IMR-90 (cell line): ENCODE measurements around the gene SLC38A3. TPM values are rescaled to one million over a fixed set of nuclear protein-coding genes. Genes with fewer than 3 reads are reported as not detected.

Source experiments
- ATAC-seq: fragments of 200-7000 bp; cut with Tn5 transposase; 2 replicates; pipeline ENCODE4 v1.9.1; 2020; ENCODE audit warnings: low read depth, mild to moderate bottlenecking, moderate library complexity
- BruUV-seq: library from RNA; stranded (reverse); fragments of 400-500 nt; replicated peaks from 2 replicates; lab custom pipeline; 2021; lab: Mats Ljungman, UMichigan
- CTCF ChIA-PET: fragments of 300-600 bp; formaldehyde crosslinking; extraction: SDS; loops from one replicate; lab custom pipeline; 2021; ENCODE audit warnings: antibody characterized with exemption; lab: Yijun Ruan, JAX
- POLR2A ChIA-PET: fragments of 300-600 bp; sonication (Branson Sonifier 250); formaldehyde crosslinking; loops from one replicate; lab custom pipeline; 2022; ENCODE audit warnings: antibody characterized with exemption; ENCODE audit not compliant: unreplicated experiment; lab: Charles Lee
- DNase-seq: peaks from one replicate; pipeline ENCODE4 v3.0.0; 2013
- H2AFZ ChIP-seq: replicated peaks from 2 replicates; pipeline ENCODE3; 2013; ENCODE audit warnings: low read length, mild to moderate bottlenecking; ENCODE audit not compliant: poor library complexity
- H2AK5ac ChIP-seq: 2 replicates; pipeline ENCODE4 v1.6.1; 2013; ENCODE audit warnings: low read depth, low read length, inconsistent platforms
- H2AK9ac ChIP-seq: replicated peaks from 2 replicates; pipeline ENCODE3; 2013; ENCODE audit warnings: mild to moderate bottlenecking, low read depth, low read length, moderate library complexity; ENCODE audit not compliant: poor library complexity
- H2BK120ac ChIP-seq: 2 replicates; pipeline ENCODE4 v1.6.1; 2013; ENCODE audit warnings: low read depth, low read length, inconsistent platforms
- H2BK15ac ChIP-seq: 3 replicates; pipeline ENCODE4 v1.6.1; 2013; ENCODE audit warnings: low read depth, low read length, inconsistent platforms
- H2BK20ac ChIP-seq: 2 replicates; pipeline ENCODE4 v1.6.1; 2013; ENCODE audit warnings: low read depth, mild to moderate bottlenecking, inconsistent platforms, low read length, moderate library complexity
- H2BK5ac ChIP-seq: 2 replicates; pipeline ENCODE4 v1.6.1; 2013; ENCODE audit warnings: mild to moderate bottlenecking, low read depth, low read length, inconsistent platforms; ENCODE audit not compliant: poor library complexity, severe bottlenecking
- H3K14ac ChIP-seq: replicated peaks from 2 replicates; pipeline ENCODE4 v1.6.1; 2013; ENCODE audit warnings: low read depth, low read length, inconsistent platforms
- H3K18ac ChIP-seq: 2 replicates; pipeline ENCODE4 v1.6.1; 2013; ENCODE audit warnings: low read depth, low read length, control low read depth
- H3K23ac ChIP-seq: 2 replicates; pipeline ENCODE4 v1.6.1; 2013; ENCODE audit warnings: low read depth, low read length, inconsistent platforms
- H3K27ac ChIP-seq: 2 replicates; pipeline ENCODE4 v1.5.1; 2013; ENCODE audit warnings: mild to moderate bottlenecking, control low read depth, low read length; ENCODE audit not compliant: insufficient read depth
- H3K27me3 ChIP-seq: 2 replicates; pipeline ENCODE4 v1.6.1; 2013; ENCODE audit warnings: low read length; ENCODE audit not compliant: control insufficient read depth, insufficient read depth
- H3K36me3 ChIP-seq: 2 replicates; pipeline ENCODE4 v1.6.1; 2013; ENCODE audit warnings: low read length, mixed read lengths; ENCODE audit not compliant: control insufficient read depth, insufficient read depth
- H3K4ac ChIP-seq: 2 replicates; pipeline ENCODE4 v1.6.1; 2013; ENCODE audit warnings: low read depth, low read length, inconsistent platforms
- H3K4me1 ChIP-seq: 2 replicates; pipeline ENCODE4 v1.6.1; 2013; ENCODE audit warnings: low read length, mixed read lengths; ENCODE audit not compliant: control insufficient read depth, insufficient read depth
- H3K4me2 ChIP-seq: 2 replicates; pipeline ENCODE4 v1.6.1; 2013; ENCODE audit warnings: low read depth, mild to moderate bottlenecking, control low read depth, low read length, moderate library complexity
- H3K4me3 ChIP-seq: 2 replicates; pipeline ENCODE4 v1.5.1; 2013; ENCODE audit warnings: low read depth, mild to moderate bottlenecking, control low read depth, low read length, moderate library complexity; ENCODE audit not compliant: insufficient read depth
- H3K56ac ChIP-seq: 2 replicates; pipeline ENCODE4 v1.6.1; 2013; ENCODE audit warnings: low read length, inconsistent platforms; ENCODE audit not compliant: insufficient read depth; ENCODE audit errors: extremely low read depth
- H3K79me1 ChIP-seq, 2 experiments: 2 replicates each; pipeline ENCODE4 v1.6.1; 2013; ENCODE audit warnings: low read length in 2 of 2, inconsistent platforms in 1 of 2, low read depth in 1 of 2
- H3K9ac ChIP-seq: 2 replicates; pipeline ENCODE4 v1.6.1; 2013; ENCODE audit warnings: low read depth, low read length, control low read depth
- H3K9me1 ChIP-seq: 2 replicates; pipeline ENCODE4 v1.6.1; 2013; ENCODE audit warnings: low read length, inconsistent platforms; ENCODE audit not compliant: insufficient read depth
- H3K9me3 ChIP-seq: 2 replicates; pipeline ENCODE4 v1.6.1; 2013; ENCODE audit warnings: low read length; ENCODE audit not compliant: control insufficient read depth, insufficient read depth
- H4K20me1 ChIP-seq: 2 replicates; pipeline ENCODE4 v1.6.1; 2013; ENCODE audit warnings: low read length, inconsistent platforms; ENCODE audit not compliant: insufficient read depth
- H4K5ac ChIP-seq: 2 replicates; pipeline ENCODE4 v1.6.1; 2013; ENCODE audit warnings: mild to moderate bottlenecking, low read depth, low read length, control low read depth
- H4K8ac ChIP-seq, 2 experiments: 2 replicates each; pipeline ENCODE4 v1.6.1; 2013; ENCODE audit warnings: low read depth in 2 of 2, low read length in 2 of 2, control low read depth in 1 of 2, inconsistent platforms in 1 of 2
- H4K91ac ChIP-seq: 2 replicates; pipeline ENCODE4 v1.6.1; 2013; ENCODE audit warnings: low read depth, low read length, inconsistent platforms; ENCODE audit not compliant: insufficient read depth
- BHLHE40 ChIP-seq: fragments of 150-350 bp; IDR thresholded peaks from 2 replicates; pipeline ENCODE4 v1.6.1; 2016; ENCODE audit warnings: mild to moderate bottlenecking, low read depth, low read length
- CEBPB ChIP-seq: IDR thresholded peaks from 2 replicates; pipeline ENCODE4 v1.6.1; 2012; ENCODE audit warnings: low read depth, low read length, improper control_type of control experiment
- CHD1 ChIP-seq: IDR thresholded peaks from 2 replicates; pipeline ENCODE4 v1.6.1; 2012; ENCODE audit warnings: low read depth, low read length, improper control_type of control experiment
- CTCF ChIP-seq: conservative IDR thresholded peaks from 2 replicates; pipeline ENCODE4 v1.5.1; 2012; ENCODE audit warnings: mild to moderate bottlenecking, low read depth, low read length, improper control_type of control experiment
- ELK1 ChIP-seq: fragments of 150-350 bp; IDR thresholded peaks from 2 replicates; pipeline ENCODE4 v1.6.1; 2016; ENCODE audit warnings: low read depth, mild to moderate bottlenecking, low read length, moderate library complexity, borderline replicate concordance
- FOS ChIP-seq: fragments of 150-350 bp; IDR thresholded peaks from 2 replicates; pipeline ENCODE4 v1.6.1; 2016; ENCODE audit warnings: low read depth, low read length
- MAFK ChIP-seq: IDR thresholded peaks from 2 replicates; pipeline ENCODE4 v1.6.1; 2012; ENCODE audit warnings: low read depth, low read length, improper control_type of control experiment
- MAZ ChIP-seq: IDR thresholded peaks from 2 replicates; pipeline ENCODE4 v1.6.1; 2012; ENCODE audit warnings: low read depth, mild to moderate bottlenecking, low read length, improper control_type of control experiment, moderate library complexity, borderline replicate concordance
- MXI1 ChIP-seq: IDR thresholded peaks from 2 replicates; pipeline ENCODE4 v1.6.1; 2012; ENCODE audit warnings: low read depth, mild to moderate bottlenecking, low read length, moderate library complexity, borderline replicate concordance
- NFE2L2 ChIP-seq: fragments of 150-350 bp; IDR thresholded peaks from 2 replicates; pipeline ENCODE4 v1.6.1; 2016; ENCODE audit warnings: low read depth, mild to moderate bottlenecking, low read length
- POLR2A ChIP-seq: IDR thresholded peaks from 2 replicates; pipeline ENCODE4 v1.6.1; 2012; ENCODE audit warnings: mild to moderate bottlenecking, low read depth, low read length
- RAD21 ChIP-seq: IDR thresholded peaks from 2 replicates; pipeline ENCODE4 v1.6.1; 2012; ENCODE audit warnings: low read length, improper control_type of control experiment
- RFX5 ChIP-seq: IDR thresholded peaks from 2 replicates; pipeline ENCODE4 v1.8.0; 2012; ENCODE audit warnings: low read depth, mild to moderate bottlenecking, low read length, moderate library complexity
- SMC3 ChIP-seq: fragments of 150-350 bp; IDR thresholded peaks from 2 replicates; pipeline ENCODE4 v1.6.1; 2016; ENCODE audit warnings: low read depth, mild to moderate bottlenecking, antibody characterized with exemption, low read length, moderate library complexity
- USF2 ChIP-seq: fragments of 150-350 bp; IDR thresholded peaks from 2 replicates; pipeline ENCODE4 v1.6.1; 2017; ENCODE audit warnings: mild to moderate bottlenecking, antibody characterized with exemption, low read length, low read depth
- WGBS, 2 experiments: methylation state at CpG; one replicate each; pipeline versions ENCODE4 v1.1.5 to v1.1.7; 2013; ENCODE audit warnings: missing lambda C conversion rate in 2 of 2; ENCODE audit not compliant: insufficient read length in 1 of 2; ENCODE audit errors: extremely low coverage in 2 of 2; 5-methylcytosine and 5-hydroxymethylcytosine counted together
- dilution Hi-C: fragments of 300-500 bp; cut with HindIII; formaldehyde crosslinking; loops from one replicate; pipeline ENCODE4 v1.14.3; 2018; ENCODE audit warnings: low sequenced_read_pairs; ENCODE audit not compliant: unreplicated experiment
- in situ Hi-C: fragments of 300-500 bp; cut with MboI; formaldehyde crosslinking; loops from 3 replicates; pipeline ENCODE4 v1.14.3; 2019; ENCODE audit warnings: low sequenced_read_pairs, inconsistent platforms, mixed read lengths
- intact Hi-C: fragments of 100-400 bp; cut with micrococcal nuclease; formaldehyde crosslinking; loops from 2 replicates; pipeline ENCODE4 v1.10.0; 2022
- polyA plus RNA-seq, 3 experiments: library from polyadenylated mRNA; depleted of rRNA; stranded (reverse); fragments of >200 nt; gene quantifications; 2 replicates each; pipeline ENCODE4 v1.2.3, GENCODE V29; 2012; ENCODE audit warnings: low replicate concordance in 1 of 3
- total RNA-seq: library from RNA; depleted of rRNA; stranded (reverse); fragments of >200 nt; gene quantifications from 2 replicates; pipeline ENCODE4 v1.2.3, GENCODE V29; 2012

SLC38A3 gene
- total and polyA plus RNA-seq, 2 of the 4 experiments (the other 2 are of a cell fraction), result 0.12 to 0.36 TPM

- Histone ChIP-seq H2BK120ac (no peak overlapping the region), H2BK15ac (no peak overlapping the region), H3K9me1 (no peaks in the 10 kb centered on the region), H2AK9ac (no peak overlapping the region), H3K27ac (no peak overlapping the region), H3K9me3 (no peaks in the 10 kb centered on the region), H3K18ac (no peak overlapping the region), H4K5ac (no peak overlapping the region), H3K36me3 (no peaks in the 10 kb centered on the region), H3K23ac (no peak overlapping the region), H4K8ac (no peak overlapping the region), H3K4me3 (no peak overlapping the region), H3K4me2 (no peak overlapping the region), H2AFZ (no peak overlapping the region), H3K79me1 (no peaks in the 10 kb centered on the region), H2AK5ac (no peak overlapping the region), H3K4me1 (no peaks in the 10 kb centered on the region), H3K27me3 (peaks cover 24% of the 10 kb centered on the region; the same call in 1 of the 2 replicates), H3K9ac (no peak overlapping the region), H3K56ac (no peak overlapping the region), H3K14ac (no peak overlapping the region), H4K91ac (no peak overlapping the region), H2BK5ac (no peak overlapping the region), H2BK20ac (no peak overlapping the region), H4K20me1 (no peaks in the 10 kb centered on the region), H3K4ac (no peak overlapping the region)
- BruUV-seq, result no TSS peak
- no peak for TF ChIP-seq CHD1
- TF ChIP-seq CEBPB, result no peak
- TF ChIP-seq FOS, result no peak
- no peak for TF ChIP-seq MXI1
- TF ChIP-seq SMC3, result no peak
- TF ChIP-seq CTCF, result no peak
- no peak for TF ChIP-seq USF2
- no peak for TF ChIP-seq ELK1
- TF ChIP-seq MAZ, result no peak
- TF ChIP-seq MAFK, result no peak
- no peak for TF ChIP-seq POLR2A
- TF ChIP-seq RFX5, result no peak
- TF ChIP-seq BHLHE40, result no peak
- TF ChIP-seq NFE2L2, result no peak
- no peak for TF ChIP-seq RAD21
- intact Hi-C loops, result no loop called here
- WGBS, 2 experiments, result 90% methylated on average over 2 of the region's 5 CpGs; no CpG with 5 or more reads in 1 of the 2 experiments
- no peak for DNase-seq
- POLR2A ChIA-PET, result no interaction called here
- CTCF ChIA-PET, result no interaction called here
- in situ Hi-C loops, result no loop called here
- dilution Hi-C loops, result no loop called here
- no peak for ATAC-seq
Measured at GRCh38 chr3:50219285-50219684, 14.2 kb downstream of the SLC38A3 start.
